ENCODE data around the gene MCF2L. TPM values are rescaled to one million over a fixed set of nuclear protein-coding genes. Genes with fewer than 3 reads are reported as not detected.

Gene MCF2L
- total RNA-seq = 10 to 100 TPM; 48.0 to 49.9 TPM
- 29.6 TPM for polyA plus RNA-seq (2013, experiment 1 of 2)
- 27.9 TPM for polyA plus RNA-seq (2013, experiment 2 of 2)
- long read RNA-seq, experiment 1, partial matches to known transcripts = 2 of 7 reads
- long read RNA-seq, experiment 1, other reads (novel, unspliced or antisense) = 4 of 7 reads
- long read RNA-seq, experiment 2, partial matches to known transcripts = 6 of 33 reads
- long read RNA-seq, experiment 2, other reads (novel, unspliced or antisense) = 27 of 33 reads
- long read RNA-seq, experiment 3, partial matches to known transcripts = 1 of 9 reads
- long read RNA-seq, experiment 3, other reads (novel, unspliced or antisense) = 8 of 9 reads
- long read RNA-seq, experiment 4, partial matches to known transcripts = 2 of 6 reads
- long read RNA-seq, experiment 4, other reads (novel, unspliced or antisense) = 4 of 6 reads

DNA sequence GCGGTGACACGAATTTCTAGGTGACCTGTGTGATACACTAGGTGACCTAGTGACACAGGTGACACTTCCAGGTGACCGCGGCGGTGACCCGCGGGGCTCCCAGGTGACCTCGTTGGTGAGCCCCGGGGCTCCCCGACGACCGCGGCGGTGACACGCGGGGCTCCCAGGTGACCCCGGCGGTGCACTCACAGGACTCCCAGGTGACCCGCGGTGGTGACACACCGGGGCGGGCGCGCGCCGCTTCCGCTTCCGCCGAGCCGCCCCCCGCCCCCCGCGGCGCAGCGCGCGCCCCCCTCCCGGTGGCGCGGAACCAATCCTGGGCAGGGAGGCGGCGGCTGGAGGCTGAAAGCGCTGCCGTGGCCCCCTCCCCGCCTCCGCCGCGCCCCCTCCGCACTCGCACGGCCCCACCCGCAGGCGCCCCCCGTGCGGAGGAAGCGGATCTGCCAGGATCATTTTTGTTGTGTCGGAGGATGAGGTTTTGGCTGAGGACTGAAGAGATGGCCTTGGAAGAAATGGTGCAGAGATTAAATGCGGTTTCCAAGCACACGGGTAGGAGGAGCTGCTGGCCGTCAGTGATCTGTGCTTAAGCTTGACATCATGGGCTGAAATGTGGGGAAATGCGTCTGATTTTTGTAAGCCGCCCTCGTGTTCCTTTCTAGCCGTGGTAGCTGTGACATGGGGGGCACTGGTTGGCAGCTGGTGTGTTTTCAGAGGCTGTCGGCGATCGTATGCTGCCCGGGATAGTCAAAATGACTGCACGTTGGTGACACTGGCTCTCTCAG is at the start of gene MCF2L:
MCF2L (plus strand) TSS at position 305 of the 782 bp plus-strand sequence; CDS start at position 471, 166 bp downstream.
- WGBS, 2 experiments (ENCODE audit: insufficient coverage in 1 of 2, insufficient read length in 1 of 2) = 1 to 3% methylated on average over 22 to 68 of the region's 69 CpGs
- peak; percentile 83 for DNase-seq

GRCh38 chr13:112923962-112924361 is 45.1 kb upstream of the MCF2L start:
- Mint-ChIP-seq H3K27ac (no peak overlapping the region), H3K27me3 (ENCODE audit: insufficient read depth) (no peaks in the 10 kb centered on the region), H3K36me3 (ENCODE audit: low read depth) (peaks cover 28% of the 10 kb centered on the region), H3K9me3 (peaks cover 14% of the 10 kb centered on the region), H3K4me3 (no peak overlapping the region), H3K4me1 (peaks cover 11% of the 10 kb centered on the region)
- Histone ChIP-seq H3K9me3 (ENCODE audit: control insufficient read depth, low read length) (peaks cover 10% of the 10 kb centered on the region), H3K27me3 (ENCODE audit: control insufficient read depth, insufficient read depth, low read length, poor library complexity, severe bottlenecking) (no peaks in the 10 kb centered on the region), H3K4me3 (ENCODE audit: low read length) (no peak overlapping the region), H3K36me3 (ENCODE audit: control insufficient read depth, insufficient read depth, low read length) (no peaks in the 10 kb centered on the region), H3K9ac (ENCODE audit: extremely low read depth, low read length, poor library complexity, severe bottlenecking) (no peak overlapping the region), H3K27ac (ENCODE audit: low read depth, low read length) (no peak overlapping the region), H3K4me1 (ENCODE audit: control insufficient read depth, insufficient read depth, low read length) (no peaks in the 10 kb centered on the region)
- TF ChIP-seq, protein P1, sequence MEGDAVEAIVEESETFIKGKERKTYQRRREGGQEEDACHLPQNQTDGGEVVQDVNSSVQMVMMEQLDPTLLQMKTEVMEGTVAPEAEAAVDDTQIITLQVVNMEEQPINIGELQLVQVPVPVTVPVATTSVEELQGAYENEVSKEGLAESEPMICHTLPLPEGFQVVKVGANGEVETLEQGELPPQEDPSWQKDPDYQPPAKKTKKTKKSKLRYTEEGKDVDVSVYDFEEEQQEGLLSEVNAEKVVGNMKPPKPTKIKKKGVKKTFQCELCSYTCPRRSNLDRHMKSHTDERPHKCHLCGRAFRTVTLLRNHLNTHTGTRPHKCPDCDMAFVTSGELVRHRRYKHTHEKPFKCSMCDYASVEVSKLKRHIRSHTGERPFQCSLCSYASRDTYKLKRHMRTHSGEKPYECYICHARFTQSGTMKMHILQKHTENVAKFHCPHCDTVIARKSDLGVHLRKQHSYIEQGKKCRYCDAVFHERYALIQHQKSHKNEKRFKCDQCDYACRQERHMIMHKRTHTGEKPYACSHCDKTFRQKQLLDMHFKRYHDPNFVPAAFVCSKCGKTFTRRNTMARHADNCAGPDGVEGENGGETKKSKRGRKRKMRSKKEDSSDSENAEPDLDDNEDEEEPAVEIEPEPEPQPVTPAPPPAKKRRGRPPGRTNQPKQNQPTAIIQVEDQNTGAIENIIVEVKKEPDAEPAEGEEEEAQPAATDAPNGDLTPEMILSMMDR (conservative IDR thresholded peaks at IDR 0.05) = no peak
- WGBS, 2 experiments (ENCODE audit: insufficient coverage in 1 of 2, insufficient read length in 1 of 2) = 90 to 100% methylated on average over 4 to 12 of the region's 12 CpGs
- no peak for DNase-seq

More for the DNA sequence above, at the start of gene MCF2L:
- H3K27ac Mint-ChIP-seq = peak within 1 kb of the TSS; percentile 46
- Histone ChIP-seq H3K9ac (ENCODE audit: extremely low read depth, low read length, poor library complexity, severe bottlenecking) (peak within 1 kb of the TSS; percentile 20), H3K4me1 (ENCODE audit: control insufficient read depth, insufficient read depth, low read length) (peaks cover 7% of the 10 kb centered on the region), H3K27me3 (ENCODE audit: control insufficient read depth, insufficient read depth, low read length, poor library complexity, severe bottlenecking) (no peaks in the 10 kb centered on the region), H3K27ac (ENCODE audit: low read depth, low read length) (no peak within 1 kb of the TSS), H3K36me3 (ENCODE audit: control insufficient read depth, insufficient read depth, low read length) (no peaks in the 10 kb centered on the region), H3K4me3 (ENCODE audit: low read length) (peak within 1 kb of the TSS; percentile 90), H3K9me3 (ENCODE audit: control insufficient read depth, low read length) (peaks cover 5% of the 10 kb centered on the region)
- H3K4me3 Mint-ChIP-seq = peak within 1 kb of the TSS; percentile 65
- peaks cover 8% of the 10 kb centered on the region for H3K9me3 Mint-ChIP-seq
- peaks cover 29% of the 10 kb centered on the region for H3K27me3 Mint-ChIP-seq (ENCODE audit: insufficient read depth)
- H3K4me1 Mint-ChIP-seq = peaks cover 12% of the 10 kb centered on the region
- peaks cover 3% of the 10 kb centered on the region for H3K36me3 Mint-ChIP-seq (ENCODE audit: low read depth)
- TF ChIP-seq, protein P1 (conservative IDR thresholded peaks at IDR 0.05) = peak; percentile 55

DNA sequence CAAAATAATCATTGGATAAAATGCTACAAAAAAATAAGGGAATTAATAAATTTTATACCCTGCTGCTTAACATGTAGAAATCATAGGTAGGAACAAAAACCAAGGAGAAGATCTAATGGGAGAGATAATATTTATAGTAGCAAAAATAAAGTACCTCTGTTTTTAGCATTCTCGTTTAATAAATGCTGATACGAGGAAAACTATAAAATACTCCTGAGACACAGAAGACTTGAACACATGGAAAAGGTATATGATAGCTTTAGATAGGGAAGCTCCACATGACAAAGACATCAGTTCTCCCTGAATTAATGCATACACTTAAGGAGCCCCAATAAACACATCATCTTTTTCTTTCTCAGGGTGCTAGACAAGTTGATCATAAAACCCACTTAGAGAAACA is 44.6 kb upstream of the MCF2L start:
- H3K4me1 Mint-ChIP-seq = peaks cover 15% of the 10 kb centered on the region
- no peaks in the 10 kb centered on the region for H3K27me3 ChIP-seq (ENCODE audit: control insufficient read depth, insufficient read depth, low read length, poor library complexity, severe bottlenecking)
- peaks cover 14% of the 10 kb centered on the region for H3K9me3 Mint-ChIP-seq
- peaks cover 10% of the 10 kb centered on the region for H3K9me3 ChIP-seq (ENCODE audit: control insufficient read depth, low read length)
- TF ChIP-seq, protein P1 (conservative IDR thresholded peaks at IDR 0.05) = no peak
- no peak overlapping the region for H3K9ac ChIP-seq (ENCODE audit: extremely low read depth, low read length, poor library complexity, severe bottlenecking)
- no peak overlapping the region for H3K27ac Mint-ChIP-seq
- no peak overlapping the region for H3K27ac ChIP-seq (ENCODE audit: low read depth, low read length)
- H3K27me3 Mint-ChIP-seq (ENCODE audit: insufficient read depth) = no peaks in the 10 kb centered on the region
- DNase-seq = no peak
- no peaks in the 10 kb centered on the region for H3K4me1 ChIP-seq (ENCODE audit: control insufficient read depth, insufficient read depth, low read length)
- WGBS, 2 experiments (ENCODE audit: insufficient coverage in 1 of 2, insufficient read length in 1 of 2) = 67 to 89% methylated on average over 1 to 2 of the region's 2 CpGs
- no peak overlapping the region for H3K4me3 Mint-ChIP-seq
- H3K4me3 ChIP-seq (ENCODE audit: low read length) = no peak overlapping the region
- H3K36me3 ChIP-seq (ENCODE audit: control insufficient read depth, insufficient read depth, low read length) = no peaks in the 10 kb centered on the region
- H3K36me3 Mint-ChIP-seq (ENCODE audit: low read depth) = peaks cover 28% of the 10 kb centered on the region
